Activated naive CD8-positive, alpha-beta T cell treated with anti-CD3 and anti-CD28 coated beads, Interleukin-2, amount 50 U/mL, for 16 hours (primary cell): Measurements from ENCODE around the gene CNTLN.
"Not testable (repeated sequence)": the region's sequence is repeated elsewhere in the genome, so short reads cannot be mapped to it uniquely, and the experiment has no call there.

Experiments
- DNase-seq: peaks from one replicate; pipeline ENCODE4 v3.0.0-alpha.2; 2020; ENCODE audit warnings: low read depth, low spot score

The CNTLN gene

GRCh38 chr9:17401858-17402257 lies 267.0 kb downstream of the CNTLN start:
- no peak for DNase-seq

GRCh38 chr9:17402309-17402708 lies 267.5 kb downstream of the CNTLN start:
- no peak for DNase-seq

- DNase-seq: no peak
These were observed 268.7 kb downstream of the CNTLN start for GRCh38 chr9:17403539-17403938.

GRCh38 chr9:17414986-17415385 lies 280.1 kb downstream of the CNTLN start:
- no peak for DNase-seq

GRCh38 chr9:17422994-17423680 lies 288.3 kb downstream of the CNTLN start:
- no peak for DNase-seq

GRCh38 chr9:17423681-17424011 lies 288.8 kb downstream of the CNTLN start:
- no peak for DNase-seq

GRCh38 chr9:17425384-17425783 lies 290.5 kb downstream of the CNTLN start:
- DNase-seq: no peak

- no peak for DNase-seq
These were observed 298.7 kb downstream of the CNTLN start for GRCh38 chr9:17433526-17433925.

GRCh38 chr9:17436854-17437253 lies 302.0 kb downstream of the CNTLN start:
- no peak for DNase-seq

GRCh38 chr9:17437813-17438212 lies 303.0 kb downstream of the CNTLN start:
- no peak for DNase-seq

- DNase-seq: not testable (repeated sequence)
These were observed 310.3 kb downstream of the CNTLN start for GRCh38 chr9:17445126-17445525.

- no peak for DNase-seq
These were observed 318.9 kb downstream of the CNTLN start for GRCh38 chr9:17453751-17454150.

- no peak for DNase-seq
These were observed 328.1 kb downstream of the CNTLN start for GRCh38 chr9:17462869-17463464.

- no peak for DNase-seq
These were observed 335.4 kb downstream of the CNTLN start for GRCh38 chr9:17470036-17470813.

GRCh38 chr9:17472126-17472525 lies 337.3 kb downstream of the CNTLN start:
- DNase-seq: no peak

- no peak for DNase-seq
These were observed 341.6 kb downstream of the CNTLN start for GRCh38 chr9:17476401-17476800.

- no peak for DNase-seq
These were observed 343.0 kb downstream of the CNTLN start for GRCh38 chr9:17477816-17478215.

GRCh38 chr9:17480966-17481365 lies 346.1 kb downstream of the CNTLN start:
- no peak for DNase-seq

- no peak for DNase-seq
These were observed 346.7 kb downstream of the CNTLN start for GRCh38 chr9:17481565-17481964.

- no peak for DNase-seq
These were observed 350.1 kb downstream of the CNTLN start for GRCh38 chr9:17484906-17485305.

GRCh38 chr9:17486396-17486795 lies 351.6 kb downstream of the CNTLN start:
- DNase-seq: no peak

- no peak for DNase-seq
These were observed 352.6 kb downstream of the CNTLN start for GRCh38 chr9:17487467-17487866.

GRCh38 chr9:17488662-17489061 lies 353.8 kb downstream of the CNTLN start:
- DNase-seq: no peak
